ENCODE results near the gene CST7.

Gene CST7

GRCh38 chr20:25005661-25006060 lies 56.6 kb downstream of the CST7 start:
- no peak for DNase-seq

- no peak for DNase-seq
Measured at GRCh38 chr20:25006431-25007167, 57.5 kb downstream of the CST7 start.

GRCh38 chr20:25007491-25008305 lies 58.6 kb downstream of the CST7 start:
- DNase-seq, result no peak

GRCh38 chr20:25008388-25009217 lies 59.5 kb downstream of the CST7 start:
- DNase-seq, result no peak
